Muscle of leg (tissue), 11 donors: ENCODE results near the gene SGMS1. TPM values are rescaled to one million over a fixed set of nuclear protein-coding genes. Genes with fewer than 3 reads are reported as not detected.

Experiments used
- DNase-seq: peaks from one replicate; pipeline ENCODE4 v3.0.0; 2013
- H3K27ac ChIP-seq: one replicate; pipeline ENCODE4 v1.5.1; 2013; ENCODE audit warnings: mild to moderate bottlenecking, low read length, control low read depth
- H3K27me3 ChIP-seq: one replicate; pipeline ENCODE4 v1.6.1; 2013; ENCODE audit warnings: low read length; ENCODE audit not compliant: control insufficient read depth, insufficient read depth
- H3K36me3 ChIP-seq: one replicate; pipeline ENCODE4 v1.6.1; 2013; ENCODE audit warnings: low read length; ENCODE audit not compliant: control insufficient read depth, insufficient read depth
- H3K4me1 ChIP-seq: one replicate; pipeline ENCODE4 v1.6.1; 2013; ENCODE audit warnings: low read length; ENCODE audit not compliant: control insufficient read depth, insufficient read depth
- H3K4me3 ChIP-seq: one replicate; pipeline ENCODE4 v1.5.1; 2013; ENCODE audit warnings: low read length, control low read depth
- H3K9me3 ChIP-seq: replicated peaks from 2 replicates; pipeline ENCODE4 v1.6.1; 2013; ENCODE audit warnings: low read depth, low read length; ENCODE audit not compliant: control insufficient read depth
- WGBS: methylation state at CpG from one replicate; pipeline ENCODE4 v1.1.5; 2013; ENCODE audit warnings: missing lambda C conversion rate; ENCODE audit not compliant: insufficient coverage; 5-methylcytosine and 5-hydroxymethylcytosine counted together
- polyA plus RNA-seq, 8 donors: library from polyadenylated mRNA; unstranded; fragments of 120-200 nt; gene quantifications; one replicate each; pipeline versions ENCODE4 v1.2.1 to v1.2.3, GENCODE V29; 2013; ENCODE audit warnings: inconsistent platforms in 1 of 8, low replicate concordance in 1 of 8; ENCODE audit not compliant: insufficient read length in 8 of 8, insufficient read depth in 1 of 8
- total RNA-seq: library from RNA; stranded (reverse); fragments of 120-200 nt; gene quantifications from one replicate; pipeline ENCODE4 v1.2.4, GENCODE V29; 2013

The SGMS1 gene
- total and polyA plus RNA-seq, 9 donors, result 18.2 to 30.5 (median 23.0) TPM

DNA sequence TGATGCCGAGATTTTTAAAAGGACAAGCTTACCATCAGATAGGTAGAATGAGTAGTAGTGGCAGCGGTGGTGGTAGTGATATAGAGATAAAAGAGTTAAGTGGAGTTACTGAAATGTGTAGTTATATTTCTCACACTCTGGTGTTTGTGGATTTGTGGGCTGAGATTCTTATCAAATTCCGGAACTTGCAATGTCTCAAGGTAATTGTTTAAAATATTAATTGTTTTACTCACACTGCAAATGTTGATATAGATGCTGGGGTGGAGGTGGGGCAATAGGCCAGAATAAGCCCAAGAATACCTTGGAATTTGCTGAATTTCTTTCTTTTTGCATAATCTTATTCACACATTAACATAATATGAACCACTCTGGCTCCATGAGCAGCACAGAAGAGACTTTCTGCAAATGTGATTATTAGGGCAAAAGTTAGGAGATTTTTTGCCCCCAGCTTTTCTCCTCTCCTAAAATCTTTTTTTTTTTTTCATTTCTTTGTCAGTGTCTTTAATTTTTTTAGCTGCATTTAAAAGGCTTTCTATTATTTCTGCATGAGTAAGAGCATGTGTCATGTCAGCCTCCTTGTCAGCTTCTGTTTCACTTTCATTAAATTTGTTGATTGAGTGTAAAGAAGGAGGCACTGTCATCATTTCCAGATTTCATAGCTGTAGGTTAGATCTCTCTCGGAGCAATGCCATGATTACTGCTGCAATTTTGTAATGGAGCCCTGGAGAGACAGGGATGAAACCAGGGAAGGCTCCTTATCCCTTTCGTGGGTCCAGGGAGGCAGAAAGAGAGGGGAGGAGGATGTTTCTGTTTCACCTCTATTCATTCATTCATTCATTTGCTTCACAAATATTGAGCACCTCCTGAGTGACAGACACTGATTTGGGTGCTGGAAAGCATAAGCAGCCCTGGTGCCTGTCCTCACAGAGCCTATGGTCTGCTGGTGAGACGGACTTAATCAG, 13.1 kb upstream of the SGMS1 start:
- no peak overlapping the region for H3K4me3 ChIP-seq
- H3K27ac ChIP-seq, result no peak overlapping the region
- no peaks in the 10 kb centered on the region for H3K9me3 ChIP-seq
- H3K36me3 ChIP-seq, result no peaks in the 10 kb centered on the region
- WGBS, result no CpG with 5 or more reads among the region's 6 CpGs
- no peaks in the 10 kb centered on the region for H3K4me1 ChIP-seq
- DNase-seq, result no peak
- H3K27me3 ChIP-seq, result no peaks in the 10 kb centered on the region

DNA sequence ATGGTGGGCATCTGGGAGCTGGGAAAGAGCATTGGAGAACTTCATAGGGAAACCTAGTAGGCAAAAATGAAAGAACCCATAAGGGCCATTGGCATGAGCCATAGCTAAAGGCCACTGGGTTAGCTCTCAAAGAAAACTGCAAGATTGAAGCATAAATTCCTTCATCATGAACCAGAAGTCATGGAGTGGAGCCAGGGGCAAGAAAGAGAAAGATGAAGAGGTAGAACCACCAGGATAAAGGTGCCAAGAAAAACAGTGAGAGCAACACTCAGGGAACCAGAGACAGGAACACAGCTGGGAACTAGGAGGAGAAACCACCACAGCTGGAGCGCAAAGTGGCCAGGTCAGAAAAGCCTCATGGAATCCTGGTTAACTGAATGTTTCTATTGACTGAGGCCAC, 11.5 kb upstream of the SGMS1 start:
- Histone ChIP-seq H3K27ac (no peak overlapping the region), H3K9me3 (no peaks in the 10 kb centered on the region), H3K27me3 (no peaks in the 10 kb centered on the region), H3K4me3 (no peak overlapping the region), H3K4me1 (no peaks in the 10 kb centered on the region), H3K36me3 (no peaks in the 10 kb centered on the region)
- WGBS, result 80% methylated on average over 1 of the region's 1 CpG
- DNase-seq, result no peak

DNA sequence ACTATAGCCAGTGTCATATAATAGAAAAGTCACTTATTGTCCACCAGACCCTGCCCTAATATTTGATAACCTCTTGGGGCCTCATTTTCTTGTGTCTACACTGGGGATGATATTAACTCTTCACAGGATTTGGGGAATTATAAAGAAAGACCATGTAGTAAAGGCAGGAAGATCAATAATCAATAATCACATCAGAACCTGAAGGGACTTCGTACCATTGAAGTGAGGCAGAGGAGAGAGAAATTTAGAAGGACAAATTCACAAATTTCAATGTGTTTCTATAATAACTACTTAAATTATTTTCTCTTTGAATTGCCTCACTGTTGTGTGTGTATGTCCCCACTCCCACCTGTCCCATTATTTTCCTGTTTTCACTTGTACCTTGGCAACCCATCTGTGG, 10.7 kb upstream of the SGMS1 start:
- WGBS, result no CpG with 5 or more reads among the region's 1 CpG
- H3K27me3 ChIP-seq, result no peaks in the 10 kb centered on the region
- H3K4me1 ChIP-seq, result no peaks in the 10 kb centered on the region
- no peak overlapping the region for H3K4me3 ChIP-seq
- H3K9me3 ChIP-seq, result no peaks in the 10 kb centered on the region
- no peak overlapping the region for H3K27ac ChIP-seq
- DNase-seq, result no peak
- peaks cover 4% of the 10 kb centered on the region for H3K36me3 ChIP-seq

DNA sequence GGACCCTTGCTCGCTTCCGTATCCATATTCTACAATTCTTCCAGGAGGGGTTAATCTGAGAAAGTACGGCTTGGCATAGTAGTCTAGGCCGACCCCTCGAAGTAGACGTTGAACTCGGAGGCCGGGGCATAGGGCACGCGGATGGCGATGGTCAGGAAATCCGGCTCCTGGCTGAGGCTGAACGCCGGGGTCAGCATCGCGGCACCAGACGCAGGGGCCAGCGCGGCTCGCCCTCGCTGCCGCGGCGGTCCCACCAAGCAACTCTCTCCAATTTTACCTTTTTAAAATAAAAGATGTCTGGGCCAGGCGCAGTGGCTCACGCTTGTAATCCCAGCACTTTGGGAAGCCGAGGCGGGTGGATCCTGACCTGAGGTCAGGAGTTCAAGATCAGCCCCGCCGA, 7.3 kb upstream of the SGMS1 start:
- H3K36me3 ChIP-seq, result peaks cover 5% of the 10 kb centered on the region
- no peak overlapping the region for H3K27ac ChIP-seq
- DNase-seq, result no peak
- no peak overlapping the region for H3K4me3 ChIP-seq
- WGBS, result 96% methylated on average over 20 of the region's 30 CpGs
- H3K9me3 ChIP-seq, result no peaks in the 10 kb centered on the region
- no peaks in the 10 kb centered on the region for H3K27me3 ChIP-seq
- no peaks in the 10 kb centered on the region for H3K4me1 ChIP-seq

DNA sequence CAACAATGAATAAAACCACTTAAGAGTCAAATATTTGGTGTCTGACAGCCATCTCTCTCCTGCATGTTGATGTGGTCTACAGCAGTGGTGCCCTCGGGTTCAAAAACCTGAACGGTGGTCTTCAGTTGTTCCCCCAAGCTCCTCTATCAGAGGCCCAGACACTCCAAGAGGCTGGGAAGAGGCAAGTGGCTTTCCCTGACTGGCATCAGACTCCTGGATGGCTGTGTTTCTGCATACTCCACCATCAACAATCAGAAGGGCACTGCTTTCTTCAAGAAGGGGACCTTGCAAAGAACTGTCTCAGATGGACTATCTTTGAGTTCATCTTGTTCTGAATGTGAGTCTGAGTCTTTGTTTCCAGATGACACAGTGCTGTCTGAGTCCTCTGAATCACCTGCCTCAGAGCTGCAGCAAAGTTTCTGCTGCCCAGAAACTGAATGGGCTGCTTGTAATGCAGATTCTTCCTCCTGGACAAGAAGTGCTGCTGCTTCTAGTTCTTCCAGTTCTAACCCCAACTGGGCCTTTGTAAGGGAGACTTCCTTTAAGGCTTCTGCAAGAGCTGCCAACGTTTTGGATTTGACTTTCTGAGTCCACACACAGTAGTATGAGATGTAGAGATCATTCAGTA, 5.9 kb upstream of the SGMS1 start:
- WGBS, result no CpG with 5 or more reads among the region's 3 CpGs
- H3K4me3 ChIP-seq, result no peak overlapping the region
- H3K27me3 ChIP-seq, result no peaks in the 10 kb centered on the region
- H3K27ac ChIP-seq, result no peak overlapping the region
- no peak for DNase-seq
- H3K9me3 ChIP-seq, result no peaks in the 10 kb centered on the region
- H3K36me3 ChIP-seq, result peaks cover 5% of the 10 kb centered on the region
- peaks cover 7% of the 10 kb centered on the region for H3K4me1 ChIP-seq

DNA sequence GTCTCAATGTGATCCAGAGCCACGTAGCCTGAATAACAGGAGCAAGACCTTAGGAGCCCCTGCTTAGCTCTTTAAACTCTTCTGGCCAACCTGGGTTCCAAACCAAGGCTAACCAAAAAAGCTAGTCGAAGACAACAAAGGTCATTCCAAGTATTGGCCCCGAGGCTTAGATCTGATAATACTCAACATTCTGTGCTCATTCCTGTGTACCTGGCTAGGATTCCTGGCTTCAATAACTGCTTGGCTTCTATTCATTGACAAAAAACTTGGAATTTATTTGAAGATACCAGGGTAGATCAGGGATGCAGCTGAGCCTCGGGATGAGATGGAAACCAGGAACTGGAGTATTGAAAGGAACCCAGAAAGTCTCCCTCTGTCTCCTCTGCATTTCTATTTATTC, 4.1 kb upstream of the SGMS1 start:
- Histone ChIP-seq H3K27me3 (no peaks in the 10 kb centered on the region), H3K27ac (no peak overlapping the region), H3K4me3 (no peak overlapping the region), H3K4me1 (peaks cover 7% of the 10 kb centered on the region), H3K36me3 (peaks cover 5% of the 10 kb centered on the region), H3K9me3 (no peaks in the 10 kb centered on the region)
- DNase-seq, result no peak
- WGBS, result 91% methylated on average over 3 of the region's 4 CpGs

DNA sequence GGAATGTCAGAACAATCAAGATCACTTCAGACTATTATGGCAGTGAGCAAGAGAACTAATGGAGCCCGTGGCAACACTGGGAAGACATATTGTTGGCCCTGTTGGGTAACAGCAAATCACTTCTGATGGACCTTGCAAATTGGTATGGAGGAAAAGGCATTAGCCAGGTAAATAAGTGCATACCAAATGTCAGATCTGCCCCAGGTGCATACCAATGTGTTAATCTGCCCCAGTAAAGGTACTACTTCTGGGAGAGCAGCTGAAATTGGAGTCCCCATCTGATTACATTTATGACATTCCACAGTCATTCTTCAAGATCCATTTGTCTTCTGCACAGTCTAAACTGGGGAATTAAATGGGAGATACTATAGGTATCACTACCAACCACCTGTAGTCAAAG, 3.7 kb upstream of the SGMS1 start:
- no peaks in the 10 kb centered on the region for H3K9me3 ChIP-seq
- H3K36me3 ChIP-seq, result peaks cover 5% of the 10 kb centered on the region
- no peaks in the 10 kb centered on the region for H3K27me3 ChIP-seq
- no peak overlapping the region for H3K4me3 ChIP-seq
- H3K4me1 ChIP-seq, result peaks cover 10% of the 10 kb centered on the region
- 88% methylated on average over 1 of the region's 1 CpG for WGBS
- no peak overlapping the region for H3K27ac ChIP-seq
- no peak for DNase-seq

DNA sequence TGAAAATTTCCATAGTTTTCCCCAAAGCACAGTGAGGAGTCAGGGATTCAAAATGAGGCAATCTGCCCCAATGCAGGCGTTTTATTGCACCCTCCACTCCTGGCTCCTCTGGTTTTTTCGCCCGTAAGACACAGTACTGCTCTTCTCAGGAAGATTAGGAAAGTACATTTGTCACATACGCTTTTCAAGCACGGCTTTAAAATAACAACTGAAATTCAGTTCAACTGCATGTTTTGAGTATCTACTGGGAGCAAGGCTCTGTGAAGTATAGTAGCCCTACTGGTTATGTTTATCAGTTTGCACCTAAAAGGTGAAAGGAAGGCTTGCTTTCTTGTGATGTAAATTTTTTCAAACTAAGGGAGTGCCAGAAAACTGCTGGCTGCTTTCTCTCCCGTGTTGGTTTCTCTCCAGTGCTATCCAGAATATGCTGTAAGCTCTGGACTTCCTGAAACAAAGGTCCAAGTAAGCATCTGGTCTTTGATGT, 1.9 kb upstream of the SGMS1 start:
- Histone ChIP-seq H3K4me1 (peaks cover 21% of the 10 kb centered on the region), H3K36me3 (peaks cover 5% of the 10 kb centered on the region), H3K27me3 (no peaks in the 10 kb centered on the region), H3K4me3 (peak overlapping the region; percentile 80), H3K27ac (peak overlapping the region; percentile 100), H3K9me3 (no peaks in the 10 kb centered on the region)
- 0% methylated on average over 2 of the region's 6 CpGs for WGBS
- DNase-seq, result peak; percentile 66

DNA sequence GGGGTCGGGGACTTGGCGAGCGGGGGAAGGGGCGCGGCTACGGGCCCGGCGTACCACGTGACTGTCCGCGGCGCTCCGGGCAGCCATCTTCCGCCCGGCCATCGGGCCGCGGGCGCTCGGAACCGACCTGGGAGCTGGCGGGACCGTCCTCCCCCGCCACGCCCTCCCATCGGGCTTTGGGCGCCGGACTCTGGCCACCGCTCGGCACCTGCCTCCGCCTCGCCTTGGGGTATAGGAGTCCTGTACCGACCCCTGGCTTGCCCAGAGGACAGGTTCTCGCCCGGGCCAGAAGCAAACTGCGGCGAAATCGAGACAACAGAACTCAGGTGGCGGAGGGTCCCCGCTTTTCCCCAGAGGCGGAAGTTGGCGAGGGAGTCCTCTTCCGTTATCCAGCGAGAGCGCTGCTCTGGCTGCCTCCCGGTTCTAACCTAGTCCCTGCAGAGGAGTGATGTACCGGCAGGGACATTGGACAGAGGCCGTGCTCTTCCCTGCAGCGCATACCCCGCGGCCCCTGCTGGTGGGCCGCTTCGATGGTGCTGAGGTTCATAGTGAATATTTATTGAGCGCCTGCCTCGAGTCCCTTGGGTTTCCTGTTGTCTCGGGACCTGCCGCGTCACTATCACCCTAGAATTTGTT, 1.2 kb upstream of the SGMS1 start:
- Histone ChIP-seq H3K4me3 (peak overlapping the region; percentile 80), H3K9me3 (no peaks in the 10 kb centered on the region), H3K27me3 (no peaks in the 10 kb centered on the region), H3K36me3 (peaks cover 5% of the 10 kb centered on the region), H3K27ac (peak overlapping the region; percentile 100), H3K4me1 (peaks cover 21% of the 10 kb centered on the region)
- under 1% methylated on average over 53 of the region's 58 CpGs for WGBS
- peak; percentile 83 for DNase-seq

DNA sequence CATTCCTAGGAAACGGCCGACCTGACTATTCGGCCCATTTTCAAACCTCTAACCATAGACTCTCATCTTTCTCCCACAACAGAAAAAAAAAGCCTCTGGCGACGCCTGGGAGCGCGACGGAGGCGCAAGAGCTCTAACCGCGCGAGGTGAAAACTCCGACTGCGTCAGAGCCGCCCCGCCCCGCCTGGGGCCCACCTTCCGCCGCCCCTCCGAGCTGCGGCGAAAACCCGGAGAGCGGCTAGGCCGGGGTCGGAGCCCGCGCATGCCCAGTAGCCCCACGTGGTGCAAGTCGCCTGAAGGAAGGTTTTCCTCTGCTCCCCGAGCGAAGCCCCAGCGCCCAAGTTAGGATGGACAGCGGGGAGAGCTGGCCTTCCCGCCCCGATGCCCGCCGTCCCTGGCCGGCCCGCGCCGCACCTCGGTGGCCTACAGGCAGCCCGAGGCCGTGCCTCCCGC, 683 bp upstream of the SGMS1 start:
- Histone ChIP-seq H3K27me3 (no peaks in the 10 kb centered on the region), H3K9me3 (no peaks in the 10 kb centered on the region), H3K4me3 (peak overlapping the region; percentile 80), H3K27ac (peak overlapping the region; percentile 100), H3K36me3 (peaks cover under 1% of the 10 kb centered on the region), H3K4me1 (peaks cover 21% of the 10 kb centered on the region)
- DNase-seq, result peak; percentile 99
- under 1% methylated on average over 45 of the region's 46 CpGs for WGBS
